GM10266 (cell line): ENCODE results near the gene STIM1.

ENCODE experiments used
- DNase-seq: peaks from one replicate; pipeline ENCODE4 v3.0.0; 2012; ENCODE audit errors: extremely low spot score
- TF ChIP-seq, protein P1 (sequence below): IDR thresholded peaks from 2 replicates; pipeline ENCODE4 v1.5.1; 2012; ENCODE audit warnings: mild to moderate bottlenecking, low read depth; ENCODE audit not compliant: control insufficient read depth, insufficient read depth; ENCODE audit errors: missing control alignments

The STIM1 gene

DNA sequence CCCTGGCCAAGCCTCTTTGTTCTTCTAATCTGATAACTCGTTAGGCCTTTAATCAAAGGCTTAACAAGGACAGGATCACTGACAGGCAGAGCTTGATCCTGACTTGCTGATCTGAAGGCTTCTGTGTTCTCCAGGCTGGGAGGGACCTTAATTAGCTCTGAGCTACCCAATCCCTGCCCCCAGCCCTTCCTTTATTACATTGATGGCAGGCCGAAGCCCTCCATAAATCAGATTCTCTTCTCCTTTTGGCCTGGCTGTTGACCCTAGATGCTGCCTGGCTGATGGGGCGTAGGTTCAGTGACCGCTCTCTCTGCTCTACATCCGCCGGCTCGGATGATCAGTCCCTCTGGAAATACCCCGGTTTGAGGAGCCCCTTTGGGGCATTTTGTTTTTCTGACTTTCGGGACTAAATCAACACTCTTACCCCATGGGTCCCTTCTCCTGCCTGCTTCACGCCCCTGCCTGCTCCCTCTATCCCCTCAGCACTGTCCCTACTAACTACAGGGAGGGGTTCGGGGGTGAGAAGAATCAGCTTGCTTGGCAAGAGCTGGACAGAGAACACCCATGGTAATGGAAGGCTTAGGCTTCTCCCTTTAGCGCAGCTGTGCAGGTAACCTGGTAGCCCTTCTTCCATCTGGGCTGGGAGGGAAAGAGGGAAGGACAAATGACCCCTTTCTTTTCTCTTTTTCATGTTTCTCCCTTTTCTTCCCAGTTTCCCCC lies 229.1 kb downstream of the STIM1 start:
- TF ChIP-seq, protein P1, sequence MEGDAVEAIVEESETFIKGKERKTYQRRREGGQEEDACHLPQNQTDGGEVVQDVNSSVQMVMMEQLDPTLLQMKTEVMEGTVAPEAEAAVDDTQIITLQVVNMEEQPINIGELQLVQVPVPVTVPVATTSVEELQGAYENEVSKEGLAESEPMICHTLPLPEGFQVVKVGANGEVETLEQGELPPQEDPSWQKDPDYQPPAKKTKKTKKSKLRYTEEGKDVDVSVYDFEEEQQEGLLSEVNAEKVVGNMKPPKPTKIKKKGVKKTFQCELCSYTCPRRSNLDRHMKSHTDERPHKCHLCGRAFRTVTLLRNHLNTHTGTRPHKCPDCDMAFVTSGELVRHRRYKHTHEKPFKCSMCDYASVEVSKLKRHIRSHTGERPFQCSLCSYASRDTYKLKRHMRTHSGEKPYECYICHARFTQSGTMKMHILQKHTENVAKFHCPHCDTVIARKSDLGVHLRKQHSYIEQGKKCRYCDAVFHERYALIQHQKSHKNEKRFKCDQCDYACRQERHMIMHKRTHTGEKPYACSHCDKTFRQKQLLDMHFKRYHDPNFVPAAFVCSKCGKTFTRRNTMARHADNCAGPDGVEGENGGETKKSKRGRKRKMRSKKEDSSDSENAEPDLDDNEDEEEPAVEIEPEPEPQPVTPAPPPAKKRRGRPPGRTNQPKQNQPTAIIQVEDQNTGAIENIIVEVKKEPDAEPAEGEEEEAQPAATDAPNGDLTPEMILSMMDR, result no peak
- no peak for DNase-seq

DNA sequence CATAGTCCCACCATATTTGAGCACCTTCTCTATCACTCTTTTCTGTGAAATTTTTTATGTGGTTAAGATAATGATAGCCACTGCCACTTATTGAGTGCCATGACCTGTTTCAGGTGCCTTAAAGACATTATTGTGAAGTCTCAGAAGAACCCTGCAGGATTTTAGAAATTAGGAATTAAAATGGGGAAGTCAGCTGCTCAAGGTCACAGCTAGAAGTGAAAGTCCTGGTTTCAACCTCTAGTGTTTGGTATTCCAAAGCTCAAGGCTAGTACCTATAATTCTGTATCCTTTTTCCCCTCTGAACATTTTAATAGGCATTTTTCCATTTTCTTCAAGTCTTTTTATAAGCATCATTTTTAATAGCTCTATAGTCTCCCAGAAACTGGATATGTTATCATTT lies 230.1 kb downstream of the STIM1 start:
- no peak for DNase-seq
- TF ChIP-seq, protein P1, result no peak

DNA sequence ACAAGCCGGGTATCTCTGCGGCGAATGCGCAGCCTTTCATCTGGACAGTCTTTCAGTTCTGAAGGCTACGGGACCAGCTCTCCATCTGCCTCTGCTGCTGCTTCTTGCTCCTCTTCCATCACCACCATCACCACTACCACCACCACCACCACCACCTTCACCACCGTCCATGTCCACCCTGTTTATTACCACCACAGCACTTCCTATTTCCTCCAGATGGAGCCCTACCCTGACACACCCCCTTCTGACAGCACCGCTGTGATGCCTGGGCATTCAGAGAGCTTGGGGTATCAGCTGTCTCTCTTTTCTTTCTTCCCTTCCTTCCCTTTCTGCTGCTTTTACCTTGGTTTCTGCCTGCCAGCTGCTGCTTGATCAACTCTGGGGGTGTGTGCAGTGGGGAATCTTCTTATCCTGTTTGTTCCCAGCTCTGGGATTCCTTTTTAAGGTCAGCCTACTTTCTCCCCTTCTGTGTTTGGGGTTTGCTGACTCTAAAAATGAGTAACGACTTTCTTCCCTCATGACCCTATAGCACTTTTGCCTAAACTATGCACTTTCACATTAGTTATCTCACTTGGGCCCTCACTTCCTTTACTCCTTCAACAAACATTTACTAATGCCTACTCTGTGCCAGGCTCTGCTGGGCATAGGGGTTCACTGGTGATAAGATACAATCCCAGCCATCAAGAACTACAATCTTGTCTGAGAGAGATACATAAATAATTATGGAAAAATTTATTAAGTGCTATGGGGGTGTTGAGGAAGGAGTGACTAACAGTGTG lies 231.3 kb downstream of the STIM1 start:
- TF ChIP-seq, protein P1, result no peak
- no peak for DNase-seq

DNA sequence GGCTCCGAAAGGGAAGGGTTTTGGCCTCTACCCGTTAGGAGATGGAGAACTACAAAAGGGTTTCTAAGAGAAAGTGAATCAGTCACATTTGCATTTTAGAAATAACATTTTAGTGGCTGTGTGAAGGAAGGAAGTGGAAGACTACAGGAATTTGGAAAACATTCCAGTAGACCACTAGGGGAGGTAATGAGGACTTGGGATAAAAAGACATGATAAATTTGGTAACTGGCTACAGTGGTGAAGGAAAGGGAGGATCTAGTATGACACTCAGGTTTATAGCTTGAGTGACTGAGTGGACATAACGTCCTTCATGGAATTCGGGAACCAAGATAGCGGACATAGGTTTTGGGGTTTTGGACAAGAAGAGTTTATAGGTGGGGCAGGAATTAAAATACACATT lies 232.1 kb downstream of the STIM1 start:
- TF ChIP-seq, protein P1, result no peak
- DNase-seq, result no peak

DNA sequence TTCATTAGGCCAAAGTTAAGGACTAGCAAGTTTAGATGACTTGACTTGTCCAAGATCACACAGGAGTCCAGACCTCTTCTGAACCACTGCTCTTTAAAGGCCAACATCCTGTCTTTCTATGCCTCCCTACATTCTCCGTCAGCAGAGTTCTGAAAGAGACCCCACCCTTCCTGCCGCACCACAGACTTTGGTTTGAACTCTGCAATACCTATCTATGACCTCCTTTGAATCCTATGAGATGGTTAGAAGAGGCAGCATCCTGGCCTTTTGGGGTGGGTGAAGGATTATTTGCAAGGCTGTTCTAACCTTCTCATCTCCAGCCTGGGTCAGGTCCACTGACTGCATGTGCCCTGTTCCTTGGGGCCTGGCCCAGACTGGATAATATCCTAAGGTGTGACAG lies 234.8 kb downstream of the STIM1 start:
- DNase-seq, result no peak
- TF ChIP-seq, protein P1, result no peak

DNA sequence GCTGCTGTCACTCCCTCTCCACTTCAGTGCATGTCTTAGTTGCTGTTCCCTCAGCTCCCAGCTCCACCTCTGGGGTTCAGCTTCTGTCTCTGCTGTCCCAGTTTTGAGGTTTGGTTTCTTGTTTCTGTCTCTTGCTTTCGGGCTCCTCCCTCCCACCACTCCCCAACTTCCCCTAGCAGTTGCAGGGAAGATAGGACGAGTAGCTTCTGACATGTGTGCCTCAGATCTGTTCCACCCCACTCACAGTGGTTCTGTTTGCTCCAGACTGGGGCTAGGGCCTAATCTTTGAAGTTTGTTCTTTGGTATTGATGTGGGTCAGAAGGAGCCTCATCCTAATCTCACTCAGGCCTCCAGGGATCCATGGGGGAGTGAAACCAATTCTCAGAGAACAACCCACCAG lies 236.6 kb downstream of the STIM1 start:
- TF ChIP-seq, protein P1, result no peak
- peak; percentile 24 for DNase-seq
